SU-DHL-6 (cell line): ENCODE data around the gene CTSZ.
"Not testable (repeated sequence)": the region's sequence is repeated elsewhere in the genome, so short reads cannot be mapped to it uniquely, and the experiment has no call there.

Experiments
- EZH2phosphoT487 ChIP-seq: fragments of 200-600 bp; sonication (generic), shearing (Covaris generic); conservative IDR thresholded peaks from 2 replicates; pipeline ENCODE4 v1.6.1; 2018; ENCODE audit warnings: mild to moderate bottlenecking, antibody characterized with exemption, low read length, moderate library complexity, mixed read lengths
- TF ChIP-seq, protein P1 (sequence below): fragments of 200-600 bp; sonication (generic); IDR thresholded peaks from one replicate; pipeline ENCODE4 v1.5.1; 2017; ENCODE audit warnings: antibody characterized with exemption, mild to moderate bottlenecking, low read length, moderate library complexity; ENCODE audit not compliant: insufficient read depth, poor library complexity, severe bottlenecking

DNA sequence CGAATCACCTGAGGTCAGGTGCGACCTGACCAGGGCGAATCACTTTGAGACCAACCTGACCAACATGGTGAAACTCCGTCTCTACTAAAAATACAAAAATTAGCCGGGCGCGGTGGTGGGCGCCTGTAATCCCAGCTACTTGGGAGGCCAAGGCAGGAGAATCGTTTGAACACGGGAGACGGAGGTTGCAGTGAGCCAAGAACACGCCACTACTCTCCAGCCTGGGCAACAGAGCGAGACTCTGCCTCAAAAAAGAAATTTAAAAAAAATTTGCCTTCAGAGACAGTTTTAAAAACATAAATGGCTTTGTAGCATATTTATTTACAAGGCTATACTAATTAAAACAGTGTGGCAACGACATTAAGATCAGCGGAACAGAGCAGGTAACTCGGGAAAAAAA lies 34.4 kb upstream of the CTSZ start:
- TF ChIP-seq, protein P1, sequence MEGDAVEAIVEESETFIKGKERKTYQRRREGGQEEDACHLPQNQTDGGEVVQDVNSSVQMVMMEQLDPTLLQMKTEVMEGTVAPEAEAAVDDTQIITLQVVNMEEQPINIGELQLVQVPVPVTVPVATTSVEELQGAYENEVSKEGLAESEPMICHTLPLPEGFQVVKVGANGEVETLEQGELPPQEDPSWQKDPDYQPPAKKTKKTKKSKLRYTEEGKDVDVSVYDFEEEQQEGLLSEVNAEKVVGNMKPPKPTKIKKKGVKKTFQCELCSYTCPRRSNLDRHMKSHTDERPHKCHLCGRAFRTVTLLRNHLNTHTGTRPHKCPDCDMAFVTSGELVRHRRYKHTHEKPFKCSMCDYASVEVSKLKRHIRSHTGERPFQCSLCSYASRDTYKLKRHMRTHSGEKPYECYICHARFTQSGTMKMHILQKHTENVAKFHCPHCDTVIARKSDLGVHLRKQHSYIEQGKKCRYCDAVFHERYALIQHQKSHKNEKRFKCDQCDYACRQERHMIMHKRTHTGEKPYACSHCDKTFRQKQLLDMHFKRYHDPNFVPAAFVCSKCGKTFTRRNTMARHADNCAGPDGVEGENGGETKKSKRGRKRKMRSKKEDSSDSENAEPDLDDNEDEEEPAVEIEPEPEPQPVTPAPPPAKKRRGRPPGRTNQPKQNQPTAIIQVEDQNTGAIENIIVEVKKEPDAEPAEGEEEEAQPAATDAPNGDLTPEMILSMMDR, result not testable (repeated sequence)
- TF ChIP-seq EZH2phosphoT487, result not testable (repeated sequence)
